Right lobe of liver (tissue), 4 donors: ENCODE measurements around the gene VPS35L.

Source experiments
- CTCF ChIP-seq, 4 donors: fragments of 200-600 bp in 3 of 4; fragments of 450-650 bp in 1 of 4; IDR thresholded peaks; one replicate each; pipeline versions ENCODE4 v1.5.1 to v1.8.0; 2016 to 2022; ENCODE audit warnings: antibody characterized with exemption in 4 of 4, mild to moderate bottlenecking in 2 of 4
- POLR2A ChIP-seq: fragments of 450-650 bp; IDR thresholded peaks from one replicate; pipeline ENCODE4 v1.6.1; 2017; ENCODE audit warnings: antibody characterized with exemption, mild to moderate bottlenecking
- donor health status: DM: no; HTN: no; CAD: no.
- donor health status: DM: no; HTN: no; CAD: no.
- donor health status: DM: no; HTN: yes; CAD: no.

- TF ChIP-seq POLR2A (no peak), CTCF (IDR thresholded peaks at IDR 0.05) (peak in 1 of 4 donors; percentile 16)
Observed at GRCh38 chr16:19513377-19514053, 42.0 kb upstream of the VPS35L start.
